Sciatic nerve (tissue), 2 donors: ENCODE measurements around the gene HOXA10. TPM values are rescaled to one million over a fixed set of nuclear protein-coding genes. Genes with fewer than 3 reads are reported as not detected.

Experiments
- ATAC-seq: fragments of 200-7000 bp; cut with Tn5 transposase; one replicate; pipeline ENCODE4 v1.9.1; 2020; ENCODE audit warnings: mild to moderate bottlenecking, moderate library complexity
- DNase-seq: peaks from one replicate; pipeline ENCODE4 v3.0.0-alpha.2; 2020; ENCODE audit warnings: low spot score
- intact Hi-C: fragments of 100-400 bp; cut with DNase I; formaldehyde crosslinking; loops from one replicate; pipeline ENCODE4 v1.14.2; 2022
- total RNA-seq: library from RNA; stranded (reverse); fragmentation: NEBNext Ultra II Directional; extraction: Animal tissue kit (Norgen Biotek cat#: 25700); gene quantifications from one replicate; pipeline ENCODE4 v1.2.1, GENCODE V29; 2021
- donor health status: DM: no; HTN: no; CAD: no.
- donor health status: DM: no; HTN: no; CAD: no.

Gene HOXA10
- total RNA-seq, 1 donor from 2014 or later: 11.2 TPM

- peak; percentile 84 for ATAC-seq
- DNase-seq: no peak
- intact Hi-C loops: no loop called here
Observed at GRCh38 chr7:27143023-27143949, 30.8 kb downstream of the HOXA10 start, which contains the start of gene HOXA5. Gene HOXA5 (minus strand): TSS chr7:27143681. CDS start chr7:27143607, 74 bp downstream.

- intact Hi-C loops: no loop called here
- DNase-seq (no peak), ATAC-seq (no peak)
Observed at GRCh38 chr7:27142580-27143022, 31.5 kb downstream of the HOXA10 start.

GRCh38 chr7:27141923-27142579, 32.1 kb downstream of the HOXA10 start:
- peak; percentile 55 for DNase-seq
- ATAC-seq: no peak
- intact Hi-C loops: no loop called here

GRCh38 chr7:27141137-27141922, 32.8 kb downstream of the HOXA10 start:
- no peak for ATAC-seq
- intact Hi-C loops: no loop called here
- DNase-seq: no peak

- no peak for ATAC-seq
- no peak for DNase-seq
- intact Hi-C loops: no loop called here
Observed at GRCh38 chr7:27140126-27140857, 33.8 kb downstream of the HOXA10 start.

GRCh38 chr7:27139334-27140125, 34.6 kb downstream of the HOXA10 start:
- intact Hi-C loops: no loop called here
- ATAC-seq: no peak

GRCh38 chr7:27138985-27139333, 35.2 kb downstream of the HOXA10 start:
- DNase-seq: no peak
- ATAC-seq: no peak
- intact Hi-C loops: no loop called here

More at GRCh38 chr7:27139334-27140125, 34.6 kb downstream of the HOXA10 start:
- peak; percentile 66 for DNase-seq

- no peak for DNase-seq
- ATAC-seq: no peak
- intact Hi-C loops: no loop called here
Observed at GRCh38 chr7:27138472-27138871, 35.6 kb downstream of the HOXA10 start.

GRCh38 chr7:27137640-27138315, 36.3 kb downstream of the HOXA10 start:
- ATAC-seq (no peak), DNase-seq (no peak)
- intact Hi-C loops: no loop called here

- DNase-seq (no peak), ATAC-seq (peak; percentile 50)
- intact Hi-C loops: no loop called here
Observed at GRCh38 chr7:27134392-27134791, 39.7 kb downstream of the HOXA10 start.

- no peak for DNase-seq
- intact Hi-C loops: no loop called here
- ATAC-seq: no peak
Observed at GRCh38 chr7:27133409-27134231, 40.5 kb downstream of the HOXA10 start.

- no peak for DNase-seq
- no peak for ATAC-seq
- intact Hi-C loops: no loop called here
Observed at GRCh38 chr7:27132978-27133377, 41.1 kb downstream of the HOXA10 start.

GRCh38 chr7:27132214-27132613, 41.9 kb downstream of the HOXA10 start:
- DNase-seq: no peak
- no peak for ATAC-seq
- intact Hi-C loops: no loop called here

- DNase-seq: no peak
- intact Hi-C loops: no loop called here
- ATAC-seq: no peak
Observed at GRCh38 chr7:27131390-27131819, 42.7 kb downstream of the HOXA10 start.

- peak; percentile 97 for ATAC-seq
- intact Hi-C loops: no loop called here
Observed at GRCh38 chr7:27130540-27131389, 43.4 kb downstream of the HOXA10 start, which contains the start of gene HOXA4. Gene HOXA4 (minus strand): TSS chr7:27130757. CDS start chr7:27130733, 24 bp downstream.

More at GRCh38 chr7:27130540-27131389, 43.4 kb downstream of the HOXA10 start, which contains the start of gene HOXA4:
- peak; percentile 96 for DNase-seq
